A549 (cell line): ENCODE results near the gene SRGAP1.

ENCODE experiments used
- POLR2A ChIP-seq: IDR thresholded peaks from 2 replicates; pipeline ENCODE4 v1.6.1; 2012; ENCODE audit warnings: mild to moderate bottlenecking, low read length
- RAD21 ChIP-seq, 2 experiments: fragments of >200 bp in 1 of 2; sonication (Bioruptor Twin) in 1 of 2; formaldehyde crosslinking in 1 of 2; IDR thresholded peaks in 1 of 2; conservative IDR thresholded peaks in 1 of 2; 2 replicates in 1 of 2; 3 replicates in 1 of 2; pipeline ENCODE4 v1.6.1; 2012 to 2018; ENCODE audit warnings: inconsistent platforms in 1 of 2
- ZSCAN20 ChIP-seq: fragments of 250-450 bp; sonication (Bioruptor Pico); IDR thresholded peaks from 2 replicates; pipeline ENCODE4 v1.8.0; 2022; ENCODE audit warnings: mild to moderate bottlenecking, moderate library complexity
- TF ChIP-seq, protein P1 (sequence below): fragments of 200-600 bp; sonication (generic); IDR thresholded peaks from 2 replicates; pipeline ENCODE4 v1.6.1; 2016; ENCODE audit warnings: antibody characterized with exemption, mild to moderate bottlenecking, moderate library complexity

DNA sequence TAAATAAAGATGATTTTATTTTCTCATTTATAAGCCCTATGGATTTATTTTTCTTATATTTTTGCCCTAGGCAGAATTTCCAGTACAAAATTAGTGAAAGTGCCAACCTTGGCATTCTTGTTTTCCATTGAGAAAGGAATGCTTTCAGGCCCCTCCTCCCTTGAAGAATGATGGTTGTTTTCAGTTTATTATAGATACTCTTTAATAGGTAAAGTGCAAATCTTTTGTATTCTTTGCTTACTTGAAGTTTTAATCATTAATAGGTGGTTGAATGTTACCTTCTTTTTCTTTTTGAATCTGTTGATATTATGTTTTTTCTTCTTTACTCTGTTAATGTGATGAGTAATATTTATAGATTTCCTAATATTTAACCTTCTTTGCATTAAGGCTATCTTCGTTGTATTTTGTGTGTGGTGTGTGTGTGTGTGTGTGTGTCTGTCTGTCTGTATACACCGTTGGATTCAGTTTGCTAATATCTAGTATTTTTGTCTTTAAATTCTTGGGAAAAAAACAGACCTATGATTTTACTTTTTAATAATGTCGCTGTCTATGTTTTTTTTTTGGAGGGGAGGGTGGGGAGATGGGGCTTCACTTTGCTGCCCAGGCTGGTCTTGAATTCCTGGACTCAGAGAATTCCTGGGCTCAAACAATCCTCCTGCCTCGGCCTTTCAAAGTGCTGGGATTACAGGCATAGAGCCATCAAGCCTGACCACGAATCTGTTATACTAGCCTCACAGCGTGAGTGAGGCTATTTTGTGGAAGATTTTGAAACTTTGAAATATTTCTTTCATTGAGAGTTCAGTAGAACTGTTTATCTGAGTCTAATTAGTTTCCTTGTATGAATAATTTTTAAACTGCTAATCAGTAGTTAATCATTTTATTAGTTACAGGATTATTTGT is 13.5 kb downstream of the SRGAP1 start:
- TF ChIP-seq POLR2A (no peak), RAD21 (conservative IDR thresholded peaks at IDR 0.05 in 1 of 2, IDR thresholded peaks at IDR 0.05 in 1 of 2) (peak in 1 of 2 experiments; percentile 24; a peak in 1 of 5 replicates), ZSCAN20 (CRISPR knock-in tag) (no peak)
- TF ChIP-seq, protein P1, sequence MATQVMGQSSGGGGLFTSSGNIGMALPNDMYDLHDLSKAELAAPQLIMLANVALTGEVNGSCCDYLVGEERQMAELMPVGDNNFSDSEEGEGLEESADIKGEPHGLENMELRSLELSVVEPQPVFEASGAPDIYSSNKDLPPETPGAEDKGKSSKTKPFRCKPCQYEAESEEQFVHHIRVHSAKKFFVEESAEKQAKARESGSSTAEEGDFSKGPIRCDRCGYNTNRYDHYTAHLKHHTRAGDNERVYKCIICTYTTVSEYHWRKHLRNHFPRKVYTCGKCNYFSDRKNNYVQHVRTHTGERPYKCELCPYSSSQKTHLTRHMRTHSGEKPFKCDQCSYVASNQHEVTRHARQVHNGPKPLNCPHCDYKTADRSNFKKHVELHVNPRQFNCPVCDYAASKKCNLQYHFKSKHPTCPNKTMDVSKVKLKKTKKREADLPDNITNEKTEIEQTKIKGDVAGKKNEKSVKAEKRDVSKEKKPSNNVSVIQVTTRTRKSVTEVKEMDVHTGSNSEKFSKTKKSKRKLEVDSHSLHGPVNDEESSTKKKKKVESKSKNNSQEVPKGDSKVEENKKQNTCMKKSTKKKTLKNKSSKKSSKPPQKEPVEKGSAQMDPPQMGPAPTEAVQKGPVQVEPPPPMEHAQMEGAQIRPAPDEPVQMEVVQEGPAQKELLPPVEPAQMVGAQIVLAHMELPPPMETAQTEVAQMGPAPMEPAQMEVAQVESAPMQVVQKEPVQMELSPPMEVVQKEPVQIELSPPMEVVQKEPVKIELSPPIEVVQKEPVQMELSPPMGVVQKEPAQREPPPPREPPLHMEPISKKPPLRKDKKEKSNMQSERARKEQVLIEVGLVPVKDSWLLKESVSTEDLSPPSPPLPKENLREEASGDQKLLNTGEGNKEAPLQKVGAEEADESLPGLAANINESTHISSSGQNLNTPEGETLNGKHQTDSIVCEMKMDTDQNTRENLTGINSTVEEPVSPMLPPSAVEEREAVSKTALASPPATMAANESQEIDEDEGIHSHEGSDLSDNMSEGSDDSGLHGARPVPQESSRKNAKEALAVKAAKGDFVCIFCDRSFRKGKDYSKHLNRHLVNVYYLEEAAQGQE: no peak
